PC-3 (cell line): Measurements from ENCODE around the gene EIF5B. TPM values are rescaled to one million over a fixed set of nuclear protein-coding genes. Genes with fewer than 3 reads are reported as not detected.

Source experiments
- ATAC-seq: fragments of 200-7000 bp; cut with Tn5 transposase; 2 replicates; pipeline ENCODE4 v1.9.1; 2020; ENCODE audit warnings: mild to moderate bottlenecking, moderate library complexity
- BruUV-seq: library from RNA; stranded (reverse); fragments of 400-500 nt; replicated peaks from 2 replicates; lab custom pipeline; 2021; lab: Mats Ljungman, UMichigan
- CTCF ChIA-PET: fragments of 300-600 bp; sonication (Branson Sonifier 250); formaldehyde crosslinking; loops from one replicate; lab custom pipeline; 2022; ENCODE audit warnings: antibody characterized with exemption; lab: Charles Lee
- POLR2A ChIA-PET: fragments of 300-600 bp; sonication (Branson Sonifier 250); formaldehyde crosslinking; loops from one replicate; lab custom pipeline; 2022; ENCODE audit warnings: antibody characterized with exemption; ENCODE audit not compliant: unreplicated experiment; lab: Charles Lee
- DNase-seq: peaks from one replicate; pipeline ENCODE4 v3.0.0-alpha.2; 2015
- H2AFZ ChIP-seq: fragments of 300-600 bp; sonication (generic); 2 replicates; pipeline ENCODE4 v1.6.0; 2016; ENCODE audit warnings: antibody characterized with exemption, low read length
- H3F3A ChIP-seq: fragments of 300-600 bp; sonication (generic); one replicate; pipeline ENCODE4 v1.6.0; 2017; ENCODE audit warnings: antibody characterized with exemption, low read length, control low read depth, mild to moderate bottlenecking; ENCODE audit not compliant: unreplicated experiment
- H3K27ac ChIP-seq: fragments of 300-600 bp; sonication (generic); 2 replicates; pipeline ENCODE4 v1.5.1; 2016; ENCODE audit warnings: mild to moderate bottlenecking, low read length
- H3K27me3 ChIP-seq: fragments of 300-600 bp; sonication (generic); 2 replicates; pipeline ENCODE4 v1.6.1; 2016; ENCODE audit warnings: low read length, mixed read lengths
- H3K36me3 ChIP-seq: fragments of 300-600 bp; sonication (generic); 2 replicates; pipeline ENCODE4 v1.6.1; 2016; ENCODE audit warnings: low read depth, mixed run types, low read length, mixed read lengths
- H3K4me1 ChIP-seq: fragments of 300-600 bp; sonication (generic); 2 replicates; pipeline ENCODE4 v1.5.1; 2016; ENCODE audit warnings: low read length; ENCODE audit not compliant: insufficient read depth
- H3K4me2 ChIP-seq: fragments of 300-600 bp; sonication (generic); 2 replicates; pipeline ENCODE4 v1.6.0; 2016; ENCODE audit warnings: low read length
- H3K4me3 ChIP-seq: fragments of 300-600 bp; sonication (generic); 2 replicates; pipeline ENCODE4 v1.5.1; 2016; ENCODE audit warnings: mild to moderate bottlenecking, low read length, mixed read lengths
- H3K79me2 ChIP-seq: fragments of 300-600 bp; sonication (generic); 2 replicates; pipeline ENCODE4 v1.6.1; 2017; ENCODE audit warnings: low read length, mixed read lengths
- H3K9ac ChIP-seq: fragments of 300-600 bp; sonication (generic); 2 replicates; pipeline ENCODE4 v1.6.0; 2016; ENCODE audit warnings: mild to moderate bottlenecking, low read length
- H3K9me2 ChIP-seq: fragments of 300-600 bp; sonication (generic); replicated peaks from 2 replicates; pipeline ENCODE4 v1.6.1; 2016; ENCODE audit warnings: mixed run types, low read length, mixed read lengths
- H3K9me3 ChIP-seq: fragments of 300-600 bp; sonication (generic); 2 replicates; pipeline ENCODE4 v1.6.1; 2016; ENCODE audit warnings: low read length, mixed read lengths
- H4K20me1 ChIP-seq: fragments of 300-600 bp; sonication (generic); 2 replicates; pipeline ENCODE4 v1.6.1; 2016; ENCODE audit warnings: low read length, mixed read lengths
- EZH2 ChIP-seq: fragments of 300-600 bp; sonication (generic); IDR thresholded peaks from one replicate; pipeline ENCODE4 v1.6.1; 2017; ENCODE audit warnings: antibody characterized with exemption, mild to moderate bottlenecking, low read length; ENCODE audit not compliant: unreplicated experiment
- EZH2phosphoT487 ChIP-seq: fragments of 300-600 bp; sonication (generic); IDR thresholded peaks from 2 replicates; pipeline ENCODE4 v1.6.1; 2018; ENCODE audit warnings: mild to moderate bottlenecking, antibody characterized with exemption, low read length, borderline replicate concordance
- intact Hi-C: fragments of 100-400 bp; cut with micrococcal nuclease; formaldehyde crosslinking; loops from 2 replicates; pipeline ENCODE4 v1.9.0; 2023
- total RNA-seq: library from RNA; depleted of rRNA; stranded (reverse); fragments of >200 nt; gene quantifications from 2 replicates; pipeline ENCODE4 v1.2.3, GENCODE V29; 2014
- TF ChIP-seq, protein P1 (sequence below): fragments of 300-600 bp; sonication (generic); conservative IDR thresholded peaks from 2 replicates; pipeline ENCODE4 v1.5.1; 2017; ENCODE audit warnings: antibody characterized with exemption, low read depth, mild to moderate bottlenecking, low read length

The EIF5B gene
- total RNA-seq, 1 experiment from 2014 or later, result 35.9 TPM

- Histone ChIP-seq H3K9me3 (no peaks in the 10 kb centered on the region), H3K4me2 (peak overlapping the region; percentile 47), H3K4me3 (no peak overlapping the region), H4K20me1 (no peaks in the 10 kb centered on the region), H2AFZ (no peak overlapping the region), H3K79me2 (no peaks in the 10 kb centered on the region), H3K27me3 (no peaks in the 10 kb centered on the region), H3K27ac (peak overlapping the region; percentile 53), H3K9me2 (no peaks in the 10 kb centered on the region), H3F3A (no peaks in the 10 kb centered on the region), H3K4me1 (peaks cover 29% of the 10 kb centered on the region), H3K9ac (no peak overlapping the region), H3K36me3 (peaks cover 55% of the 10 kb centered on the region)
- ATAC-seq (no peak), DNase-seq (no peak)
- no TSS peak for BruUV-seq
- ChIA-PET POLR2A (no interaction called here), CTCF (no interaction called here)
- TF ChIP-seq EZH2phosphoT487, result no peak
- TF ChIP-seq, protein P1, sequence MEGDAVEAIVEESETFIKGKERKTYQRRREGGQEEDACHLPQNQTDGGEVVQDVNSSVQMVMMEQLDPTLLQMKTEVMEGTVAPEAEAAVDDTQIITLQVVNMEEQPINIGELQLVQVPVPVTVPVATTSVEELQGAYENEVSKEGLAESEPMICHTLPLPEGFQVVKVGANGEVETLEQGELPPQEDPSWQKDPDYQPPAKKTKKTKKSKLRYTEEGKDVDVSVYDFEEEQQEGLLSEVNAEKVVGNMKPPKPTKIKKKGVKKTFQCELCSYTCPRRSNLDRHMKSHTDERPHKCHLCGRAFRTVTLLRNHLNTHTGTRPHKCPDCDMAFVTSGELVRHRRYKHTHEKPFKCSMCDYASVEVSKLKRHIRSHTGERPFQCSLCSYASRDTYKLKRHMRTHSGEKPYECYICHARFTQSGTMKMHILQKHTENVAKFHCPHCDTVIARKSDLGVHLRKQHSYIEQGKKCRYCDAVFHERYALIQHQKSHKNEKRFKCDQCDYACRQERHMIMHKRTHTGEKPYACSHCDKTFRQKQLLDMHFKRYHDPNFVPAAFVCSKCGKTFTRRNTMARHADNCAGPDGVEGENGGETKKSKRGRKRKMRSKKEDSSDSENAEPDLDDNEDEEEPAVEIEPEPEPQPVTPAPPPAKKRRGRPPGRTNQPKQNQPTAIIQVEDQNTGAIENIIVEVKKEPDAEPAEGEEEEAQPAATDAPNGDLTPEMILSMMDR, result no peak
- no peak for TF ChIP-seq EZH2
- intact Hi-C loops, result no loop called here
Measured at GRCh38 chr2:99404797-99405669, 67.8 kb downstream of the EIF5B start.

GRCh38 chr2:99406137-99406536 lies 68.9 kb downstream of the EIF5B start:
- no peaks in the 10 kb centered on the region for H4K20me1 ChIP-seq
- ChIA-PET POLR2A (no interaction called here), CTCF (no interaction called here)
- no peaks in the 10 kb centered on the region for H3K79me2 ChIP-seq
- H3K36me3 ChIP-seq, result peaks cover 53% of the 10 kb centered on the region
- H3K4me1 ChIP-seq, result peaks cover 29% of the 10 kb centered on the region
- H3K4me3 ChIP-seq, result no peak overlapping the region
- BruUV-seq, result no TSS peak
- no peak for ATAC-seq
- H3K27ac ChIP-seq, result no peak overlapping the region
- DNase-seq, result no peak
- H3K4me2 ChIP-seq, result no peak overlapping the region
- no peaks in the 10 kb centered on the region for H3K9me3 ChIP-seq
- intact Hi-C loops, result no loop called here
- H3F3A ChIP-seq, result no peaks in the 10 kb centered on the region
- no peak overlapping the region for H3K9ac ChIP-seq
- H3K27me3 ChIP-seq, result no peaks in the 10 kb centered on the region
- H3K9me2 ChIP-seq, result no peaks in the 10 kb centered on the region
- H2AFZ ChIP-seq, result no peak overlapping the region
- TF ChIP-seq EZH2phosphoT487, result no peak
- TF ChIP-seq, protein P1, result no peak

- H4K20me1 ChIP-seq, result no peaks in the 10 kb centered on the region
- no peak overlapping the region for H3K4me3 ChIP-seq
- H3K27me3 ChIP-seq, result no peaks in the 10 kb centered on the region
- CTCF ChIA-PET, result no interaction called here
- TF ChIP-seq EZH2 (no peak), EZH2phosphoT487 (no peak)
- TF ChIP-seq, protein P1, result no peak
- peaks cover 39% of the 10 kb centered on the region for H3K36me3 ChIP-seq
- H3K9me2 ChIP-seq, result no peaks in the 10 kb centered on the region
- DNase-seq, result no peak
- H3K9me3 ChIP-seq, result no peaks in the 10 kb centered on the region
- ATAC-seq, result no peak
- no peaks in the 10 kb centered on the region for H3F3A ChIP-seq
- no peak overlapping the region for H3K4me2 ChIP-seq
- intact Hi-C loops, result no loop called here
- H3K9ac ChIP-seq, result no peak overlapping the region
- TSS peak; percentile 18 for BruUV-seq
- no peak overlapping the region for H3K27ac ChIP-seq
- H3K4me1 ChIP-seq, result peaks cover 3% of the 10 kb centered on the region; the same call in 1 of the 2 replicates
- POLR2A ChIA-PET, result no interaction called here
- H3K79me2 ChIP-seq, result no peaks in the 10 kb centered on the region
- no peak overlapping the region for H2AFZ ChIP-seq
Measured at GRCh38 chr2:99410276-99410675, 73.1 kb downstream of the EIF5B start.
